CD14-positive monocyte (primary cell): ENCODE measurements around the gene TMCC3. TPM values are rescaled to one million over a fixed set of nuclear protein-coding genes. Genes with fewer than 3 reads are reported as not detected.
"Not testable (repeated sequence)": the region's sequence is repeated elsewhere in the genome, so short reads cannot be mapped to it uniquely, and the experiment has no call there.

ENCODE experiments used
- DNase-seq, 3 donors: peaks; one replicate each; pipeline ENCODE4 v3.0.0-alpha.2; 2011 to 2022
- H2AFZ ChIP-seq: 2 replicates; pipeline ENCODE4 v1.6.0; 2012; ENCODE audit warnings: mild to moderate bottlenecking, low read depth, low read length, inconsistent platforms; ENCODE audit not compliant: insufficient read depth, poor library complexity, severe bottlenecking
- H3K27ac ChIP-seq, 2 donors: 1 replicate in 1 of 2; 2 replicates in 1 of 2; pipeline ENCODE4 v1.5.1; 2012 to 2013; ENCODE audit warnings: low read length in 2 of 2, control low read depth in 1 of 2, inconsistent platforms in 1 of 2, low read depth in 1 of 2, mild to moderate bottlenecking in 1 of 2
- H3K27me3 ChIP-seq, 2 donors: one replicate each; pipeline versions ENCODE4 v1.6.0 to v1.6.1; 2011 to 2013; ENCODE audit warnings: low read length in 2 of 2; ENCODE audit not compliant: control insufficient read depth in 2 of 2, insufficient read depth in 2 of 2
- H3K36me3 ChIP-seq, 2 donors: replicated peaks in 1 of 2; 1 replicate in 1 of 2; 2 replicates in 1 of 2; pipeline versions ENCODE4 v1.5.1 to v1.6.1; 2012 to 2013; ENCODE audit warnings: low read length in 2 of 2, control low read depth in 1 of 2, inconsistent platforms in 1 of 2, mild to moderate bottlenecking in 1 of 2; ENCODE audit not compliant: insufficient read depth in 2 of 2, control insufficient read depth in 1 of 2
- H3K4me1 ChIP-seq, 2 donors: 1 replicate in 1 of 2; 2 replicates in 1 of 2; pipeline versions ENCODE4 v1.5.1 to v1.6.1; 2012 to 2013; ENCODE audit warnings: low read length in 2 of 2, control low read depth in 1 of 2, inconsistent platforms in 1 of 2, mild to moderate bottlenecking in 1 of 2, moderate library complexity in 1 of 2; ENCODE audit not compliant: insufficient read depth in 2 of 2, control insufficient read depth in 1 of 2
- H3K4me2 ChIP-seq: replicated peaks from 2 replicates; pipeline ENCODE3; 2012; ENCODE audit warnings: low read length, moderate library complexity, mild to moderate bottlenecking; ENCODE audit not compliant: poor library complexity, severe bottlenecking; ENCODE audit errors: extremely low read depth
- H3K4me3 ChIP-seq, 3 experiments: fragments of 200-600 bp in 1 of 3; sonication (generic) in 1 of 3; replicated peaks in 1 of 3; 1 replicate in 2 of 3; 2 replicates in 1 of 3; pipeline ENCODE4 v1.5.1; 2011 to 2013; ENCODE audit warnings: low read length in 3 of 3, mild to moderate bottlenecking in 3 of 3, control low read depth in 2 of 3, low read depth in 2 of 3, inconsistent platforms in 1 of 3, moderate library complexity in 1 of 3
- H3K79me2 ChIP-seq: 2 replicates; pipeline ENCODE4 v1.6.0; 2012; ENCODE audit warnings: mild to moderate bottlenecking, control low read depth, inconsistent platforms, low read length, moderate library complexity; ENCODE audit not compliant: insufficient read depth
- H3K9ac ChIP-seq: 2 replicates; pipeline ENCODE4 v1.6.0; 2017; ENCODE audit warnings: low read length, mild to moderate bottlenecking; ENCODE audit not compliant: insufficient read depth, poor library complexity, severe bottlenecking
- H3K9me3 ChIP-seq, 2 donors: replicated peaks in 1 of 2; 1 replicate in 1 of 2; 2 replicates in 1 of 2; pipeline versions ENCODE4 v1.5.1 to v1.6.1; 2012 to 2013; ENCODE audit warnings: low read length in 2 of 2, control low read depth in 1 of 2; ENCODE audit not compliant: control insufficient read depth in 1 of 2, insufficient read depth in 1 of 2
- H4K20me1 ChIP-seq: 2 replicates; pipeline ENCODE4 v1.6.0; 2012; ENCODE audit warnings: mild to moderate bottlenecking, low read length, control low read depth, moderate library complexity; ENCODE audit not compliant: insufficient read depth
- H3K27ac Mint-ChIP-seq, 7 donors: one replicate each; pipeline ENCODE4 v1.8.0; 2020; ENCODE audit warnings: mild to moderate bottlenecking in 7 of 7, mixed read lengths in 7 of 7, moderate library complexity in 6 of 7, inconsistent platforms in 2 of 7
- H3K27me3 Mint-ChIP-seq, 3 donors: one replicate each; pipeline ENCODE4 v1.8.0; 2021 to 2022; ENCODE audit warnings: low read depth in 3 of 3, mild to moderate bottlenecking in 3 of 3, mixed read lengths in 3 of 3, moderate library complexity in 3 of 3, inconsistent platforms in 1 of 3
- H3K36me3 Mint-ChIP-seq, 2 donors: one replicate each; pipeline ENCODE4 v1.8.0; 2020; ENCODE audit warnings: mixed read lengths in 2 of 2, inconsistent platforms in 1 of 2, mild to moderate bottlenecking in 1 of 2
- H3K4me1 Mint-ChIP-seq: one replicate; pipeline ENCODE4 v1.8.0; 2020; ENCODE audit warnings: mild to moderate bottlenecking, mixed read lengths
- H3K4me3 Mint-ChIP-seq, 2 donors: one replicate each; pipeline ENCODE4 v1.8.0; 2020; ENCODE audit warnings: mild to moderate bottlenecking in 2 of 2, mixed read lengths in 2 of 2, moderate library complexity in 1 of 2
- H3K9me3 Mint-ChIP-seq, 7 donors: one replicate each; pipeline ENCODE4 v1.8.0; 2020 to 2022; ENCODE audit warnings: mixed read lengths in 7 of 7, mild to moderate bottlenecking in 6 of 7, moderate library complexity in 6 of 7, inconsistent platforms in 2 of 7
- WGBS: methylation state at CpG from one replicate; pipeline ENCODE4 v1.1.5; 2013; ENCODE audit warnings: missing lambda C conversion rate; ENCODE audit not compliant: insufficient coverage; 5-methylcytosine and 5-hydroxymethylcytosine counted together
- intact Hi-C, 2 donors: fragments of 100-400 bp; cut with micrococcal nuclease; formaldehyde crosslinking; loops; one replicate each; pipeline versions ENCODE4 v1.15.0 to v1.15.1; 2023
- polyA plus RNA-seq, 3 donors: library from polyadenylated mRNA; depleted of rRNA in 1 of 3; unstranded in 2 of 3; stranded (reverse) in 1 of 3; fragments of 300-500 nt in 2 of 3; fragments of >200 nt in 1 of 3; fragmentation: Illumina TruSeq in 2 of 3; gene quantifications; 1 replicate in 2 of 3; 2 replicates in 1 of 3; pipeline ENCODE4 v1.2.3, GENCODE V29; 2012 to 2021
- TF ChIP-seq, protein P1 (sequence below): fragments of 200-600 bp; IDR thresholded peaks from one replicate; pipeline ENCODE4 v1.8.0; 2022; ENCODE audit warnings: antibody characterized with exemption, mild to moderate bottlenecking

TMCC3 gene
- polyA plus RNA-seq, 3 donors, result 3.4 to 14.7 (median 7.1) TPM

- TF ChIP-seq, protein P1, sequence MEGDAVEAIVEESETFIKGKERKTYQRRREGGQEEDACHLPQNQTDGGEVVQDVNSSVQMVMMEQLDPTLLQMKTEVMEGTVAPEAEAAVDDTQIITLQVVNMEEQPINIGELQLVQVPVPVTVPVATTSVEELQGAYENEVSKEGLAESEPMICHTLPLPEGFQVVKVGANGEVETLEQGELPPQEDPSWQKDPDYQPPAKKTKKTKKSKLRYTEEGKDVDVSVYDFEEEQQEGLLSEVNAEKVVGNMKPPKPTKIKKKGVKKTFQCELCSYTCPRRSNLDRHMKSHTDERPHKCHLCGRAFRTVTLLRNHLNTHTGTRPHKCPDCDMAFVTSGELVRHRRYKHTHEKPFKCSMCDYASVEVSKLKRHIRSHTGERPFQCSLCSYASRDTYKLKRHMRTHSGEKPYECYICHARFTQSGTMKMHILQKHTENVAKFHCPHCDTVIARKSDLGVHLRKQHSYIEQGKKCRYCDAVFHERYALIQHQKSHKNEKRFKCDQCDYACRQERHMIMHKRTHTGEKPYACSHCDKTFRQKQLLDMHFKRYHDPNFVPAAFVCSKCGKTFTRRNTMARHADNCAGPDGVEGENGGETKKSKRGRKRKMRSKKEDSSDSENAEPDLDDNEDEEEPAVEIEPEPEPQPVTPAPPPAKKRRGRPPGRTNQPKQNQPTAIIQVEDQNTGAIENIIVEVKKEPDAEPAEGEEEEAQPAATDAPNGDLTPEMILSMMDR, result no peak
- no CpG with 5 or more reads among the region's 5 CpGs for WGBS
- Histone ChIP-seq H3K4me3 (no peak overlapping the region), H4K20me1 (peaks cover 16% of the 10 kb centered on the region), H3K9ac (no peak overlapping the region), H3K27ac (no peak overlapping the region), H2AFZ (no peak overlapping the region), H3K9me3 (peaks cover 0 to 3% of the 10 kb centered on the region in 2 donors), H3K36me3 (no peaks in the 10 kb centered on the region), H3K79me2 (no peaks in the 10 kb centered on the region), H3K4me2 (no peak overlapping the region), H3K27me3 (no peaks in the 10 kb centered on the region), H3K4me1 (peaks cover 0 to under 1% of the 10 kb centered on the region in 2 donors)
- no peaks in the 10 kb centered on the region for H3K4me1 Mint-ChIP-seq
- H3K27me3 Mint-ChIP-seq, result peaks cover 5 to 7% (median 6%) of the 10 kb centered on the region in 3 donors
- H3K27ac Mint-ChIP-seq, result no peak overlapping the region
- peaks cover 3 to 23% (median 10%) of the 10 kb centered on the region in 7 donors for H3K9me3 Mint-ChIP-seq
- no peak overlapping the region for H3K4me3 Mint-ChIP-seq
- H3K36me3 Mint-ChIP-seq, result no peaks in the 10 kb centered on the region
- DNase-seq, result no peak
- intact Hi-C loops, result no loop called here
Observed at GRCh38 chr12:94609917-94610443, 40.4 kb downstream of the TMCC3 start.

DNA sequence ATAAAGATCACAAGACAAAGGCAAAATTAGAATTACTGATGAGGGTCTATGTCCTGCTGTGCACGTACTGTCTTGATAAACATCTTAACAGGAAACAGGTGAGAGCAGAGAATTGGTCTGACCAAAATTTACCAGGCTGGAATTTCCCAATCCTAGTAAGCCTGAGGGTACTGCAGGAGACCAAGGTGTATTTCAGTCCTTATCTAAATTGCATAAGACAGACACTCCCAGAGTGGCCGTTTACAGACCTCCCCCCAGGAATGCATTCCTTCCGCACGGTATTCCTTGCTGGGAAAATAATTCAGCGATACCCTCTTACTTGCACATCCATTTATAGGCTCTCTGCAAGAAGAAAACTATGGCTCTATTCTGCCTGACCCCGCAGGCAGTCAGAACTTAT is 43.5 kb downstream of the TMCC3 start:
- H3K4me2 ChIP-seq, H3K4me1 ChIP-seq, intact Hi-C loops, H3K36me3 Mint-ChIP-seq, H3K27ac ChIP-seq, DNase-seq, H3K27me3 ChIP-seq, H3K9ac ChIP-seq, H3K9me3 ChIP-seq, H2AFZ ChIP-seq, H3K4me3 Mint-ChIP-seq, H3K27ac Mint-ChIP-seq, H3K4me1 Mint-ChIP-seq, H3K4me3 ChIP-seq, H3K36me3 ChIP-seq, H3K79me2 ChIP-seq: not testable (repeated sequence)
- H4K20me1 ChIP-seq, result peaks cover 10% of the 10 kb centered on the region
- H3K9me3 Mint-ChIP-seq, result peaks cover 3 to 21% (median 10%) of the 10 kb centered on the region in 7 donors
- H3K27me3 Mint-ChIP-seq, result peaks cover 5 to 10% (median 8%) of the 10 kb centered on the region in 3 donors
- 81% methylated on average over 3 of the region's 6 CpGs for WGBS
